Measurements from ENCODE around the gene ARHGAP26.

GRCh38 chr5:142945321-142945720 lies 175.1 kb downstream of the ARHGAP26 start:
- TF ChIP-seq CTCF (IDR thresholded peaks at IDR 0.05) = no peak
- no peak for TF ChIP-seq POLR2A (IDR thresholded peaks at IDR 0.05)
- TF ChIP-seq EP300 (IDR thresholded peaks at IDR 0.05) = no peak
- TF ChIP-seq POLR2AphosphoS5 (IDR thresholded peaks at IDR 0.05) = no peak
